ENCODE data around the gene USP14.
"Not testable (repeated sequence)": the region's sequence is repeated elsewhere in the genome, so short reads cannot be mapped to it uniquely, and the experiment has no call there.

USP14 gene

GRCh38 chr18:158128-159036 lies at the start of gene USP14:
Gene USP14 (plus strand): TSS chr18:158557. CDS start chr18:158699, 142 bp downstream.
- peak; percentile 98 for DNase-seq (ENCODE audit: low spot score)

GRCh38 chr18:108665-109063 lies 49.7 kb upstream of the USP14 start:
- not testable (repeated sequence) for DNase-seq (ENCODE audit: low spot score)

GRCh38 chr18:109130-109921 lies 49.0 kb upstream of the USP14 start:
- not testable (repeated sequence) for DNase-seq (ENCODE audit: low spot score)

DNA sequence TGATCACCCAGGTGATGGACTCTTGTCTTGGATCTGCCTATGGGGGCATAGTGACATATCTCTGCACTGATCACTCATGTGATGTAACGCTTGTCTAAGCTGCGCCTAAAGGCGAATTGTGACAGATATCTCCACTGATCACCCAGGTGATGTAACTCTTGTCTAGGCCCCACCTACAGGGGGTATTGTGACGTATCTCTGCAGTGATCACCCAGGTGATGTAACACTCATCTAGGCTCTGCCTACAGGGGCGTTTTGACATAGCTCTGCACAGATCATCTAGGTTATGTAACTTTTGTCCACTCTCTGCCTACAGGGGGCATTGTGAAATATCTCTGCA lies 48.5 kb upstream of the USP14 start:
- DNase-seq (ENCODE audit: low spot score), result not testable (repeated sequence)

- DNase-seq (ENCODE audit: low spot score), result not testable (repeated sequence)
Measured at GRCh38 chr18:110351-111201, 47.8 kb upstream of the USP14 start.

GRCh38 chr18:111306-112014 lies 46.9 kb upstream of the USP14 start:
- peak; percentile 88 for DNase-seq (ENCODE audit: low spot score)

- DNase-seq (ENCODE audit: low spot score), result not testable (repeated sequence)
Measured at GRCh38 chr18:112015-112733, 46.2 kb upstream of the USP14 start.

- DNase-seq (ENCODE audit: low spot score), result not testable (repeated sequence)
Measured at GRCh38 chr18:120539-121260, 37.7 kb upstream of the USP14 start.

- DNase-seq (ENCODE audit: low spot score), result no peak
Measured at GRCh38 chr18:135045-135444, 23.3 kb upstream of the USP14 start.

DNA sequence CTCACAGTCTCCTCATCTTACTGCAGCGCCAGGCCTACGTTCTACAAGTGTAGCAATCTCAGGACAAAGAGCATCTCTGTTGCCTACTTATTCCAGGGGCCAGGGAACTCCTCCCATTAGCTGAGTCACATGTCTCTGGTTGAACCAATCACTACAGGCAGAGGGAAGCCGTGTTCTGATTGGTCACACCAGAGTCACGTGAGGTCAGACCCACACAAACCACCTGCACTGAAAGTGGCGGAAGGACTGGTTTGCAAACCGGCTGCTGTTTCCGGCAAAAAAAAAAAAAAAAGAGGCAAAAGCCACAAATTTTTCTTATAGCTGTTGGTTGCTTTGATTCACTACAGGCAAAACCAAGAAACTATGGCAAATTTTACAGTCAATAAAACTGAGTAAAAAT lies 21.9 kb upstream of the USP14 start:
- DNase-seq (ENCODE audit: low spot score), result no peak

DNA sequence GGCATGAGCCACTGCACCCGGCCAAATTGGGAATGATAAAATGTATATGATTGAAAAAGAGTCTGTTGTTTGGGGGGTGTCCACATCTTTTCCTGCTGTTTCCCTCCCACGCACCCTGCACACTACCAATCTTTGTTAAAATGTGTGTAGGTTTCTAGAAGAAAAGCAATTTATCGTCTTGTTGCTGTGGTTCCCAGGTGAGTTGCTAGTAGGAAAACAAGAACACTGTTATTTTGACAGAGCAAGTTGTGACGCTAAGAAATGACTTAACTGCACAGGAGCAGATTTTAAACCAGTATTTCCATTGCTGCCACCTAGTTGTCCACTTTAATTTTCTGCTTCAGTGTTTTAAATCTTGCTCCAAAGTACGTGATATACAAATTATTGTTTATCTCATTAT lies 21.0 kb upstream of the USP14 start:
- no peak for DNase-seq (ENCODE audit: low spot score)

- DNase-seq (ENCODE audit: low spot score), result no peak
Measured at GRCh38 chr18:140670-141266, 17.6 kb upstream of the USP14 start.

DNA sequence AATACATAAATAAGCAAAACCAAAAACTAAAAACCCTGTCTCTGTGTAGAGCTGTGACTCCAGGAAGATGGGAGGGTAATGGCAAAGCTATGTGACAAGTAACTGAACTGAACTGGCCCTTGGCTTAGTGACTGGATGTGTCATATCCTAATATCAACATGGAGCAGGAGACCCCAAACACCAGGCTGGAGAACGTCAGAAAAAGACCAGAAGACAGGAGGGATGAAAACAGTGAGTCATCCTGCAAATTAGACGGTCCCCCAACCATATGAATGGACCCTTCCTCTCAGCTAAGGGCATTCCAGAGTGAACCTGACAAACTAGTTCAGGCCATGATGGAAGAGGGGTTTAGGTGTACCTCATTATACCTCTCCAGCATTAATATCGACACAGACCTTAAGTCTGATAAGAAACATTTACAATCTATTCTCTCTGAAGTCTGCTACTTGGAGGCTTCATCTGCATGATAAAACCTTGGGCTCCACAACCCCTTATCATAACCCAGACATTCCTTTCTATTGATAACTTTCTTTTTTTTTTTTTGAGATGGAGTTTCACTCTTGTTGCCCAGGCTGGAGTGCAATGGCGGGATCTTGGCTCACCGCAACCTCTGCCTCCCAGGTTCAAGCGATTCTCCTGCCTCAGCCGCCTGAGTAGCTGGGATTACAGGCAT lies 15.6 kb upstream of the USP14 start:
- not testable (repeated sequence) for DNase-seq (ENCODE audit: low spot score)

DNA sequence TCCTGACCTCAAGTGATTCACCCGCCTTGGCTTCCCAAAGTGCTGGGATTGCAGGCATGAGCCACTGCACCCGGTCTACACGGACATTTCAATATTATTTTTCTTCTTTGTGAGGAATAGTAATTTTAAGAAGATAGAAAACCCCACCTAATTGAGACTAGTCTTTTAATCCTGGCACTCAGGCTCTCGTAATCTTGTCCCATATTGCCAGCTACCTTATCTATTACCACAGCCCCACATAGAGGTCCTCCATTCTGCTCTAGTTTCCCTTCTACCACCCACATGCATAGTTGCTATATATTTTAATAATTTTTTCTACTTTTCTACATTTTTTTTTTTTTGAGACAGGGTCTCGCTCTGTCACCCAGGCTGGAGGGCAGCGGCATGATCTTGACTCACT lies 9.5 kb upstream of the USP14 start:
- no peak for DNase-seq (ENCODE audit: low spot score)

GRCh38 chr18:154151-154550 lies 4.2 kb upstream of the USP14 start:
- DNase-seq (ENCODE audit: low spot score), result peak; percentile 10

DNA sequence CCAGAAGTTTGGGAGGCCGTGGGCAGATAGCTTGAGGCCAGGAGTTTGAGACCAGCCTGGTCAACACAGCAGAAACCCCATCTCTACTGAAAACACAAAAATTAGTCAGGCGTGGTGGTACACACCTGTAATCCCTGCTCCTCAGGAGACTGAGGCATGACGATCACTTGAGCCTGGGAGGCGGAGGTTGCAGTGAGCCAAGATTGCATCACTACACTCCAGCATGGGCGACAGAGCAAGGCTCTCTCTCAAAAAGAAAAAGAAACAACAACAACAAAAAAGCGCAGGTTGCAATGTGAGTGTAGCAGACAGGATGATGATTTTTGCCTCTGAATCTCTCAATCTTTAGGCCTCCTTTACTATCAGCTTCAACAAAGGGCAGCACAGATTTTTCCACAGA lies 2.7 kb upstream of the USP14 start:
- no peak for DNase-seq (ENCODE audit: low spot score)

- no peak for DNase-seq (ENCODE audit: low spot score)
Measured at GRCh38 chr18:156514-157230, 1.7 kb upstream of the USP14 start.

- DNase-seq (ENCODE audit: low spot score), result peak; percentile 42
Measured at GRCh38 chr18:159037-159652, 788 bp downstream of the USP14 start.

Measured in AG08396 (cell line).